C4-2B (cell line): ENCODE data around the gene FCHSD2.

Experiments used
- CTCF ChIP-seq: fragments of 450-650 bp; conservative IDR thresholded peaks from 2 replicates; pipeline ENCODE4 v1.5.1; 2017; ENCODE audit warnings: mild to moderate bottlenecking
- ZFX ChIP-seq: fragments of 450-650 bp; IDR thresholded peaks from 2 replicates; pipeline ENCODE4 v1.6.1; 2017

GRCh38 chr11:73188301-73188700 lies 46.2 kb upstream of the FCHSD2 start:
- no peak for TF ChIP-seq CTCF
- TF ChIP-seq ZFX = no peak
